GM20431 (cell line): ENCODE data around the gene TUBA3E.
"Not testable (repeated sequence)": the region's sequence is repeated elsewhere in the genome, so short reads cannot be mapped to it uniquely, and the experiment has no call there.

Experiments used
- in situ Hi-C: fragments of 300-500 bp; cut with MseI, MboI; formaldehyde crosslinking; loops from one replicate; pipeline ENCODE4 v1.15.0; 2020; ENCODE audit warnings: low sequenced_read_pairs; ENCODE audit not compliant: unreplicated experiment

The TUBA3E gene

DNA sequence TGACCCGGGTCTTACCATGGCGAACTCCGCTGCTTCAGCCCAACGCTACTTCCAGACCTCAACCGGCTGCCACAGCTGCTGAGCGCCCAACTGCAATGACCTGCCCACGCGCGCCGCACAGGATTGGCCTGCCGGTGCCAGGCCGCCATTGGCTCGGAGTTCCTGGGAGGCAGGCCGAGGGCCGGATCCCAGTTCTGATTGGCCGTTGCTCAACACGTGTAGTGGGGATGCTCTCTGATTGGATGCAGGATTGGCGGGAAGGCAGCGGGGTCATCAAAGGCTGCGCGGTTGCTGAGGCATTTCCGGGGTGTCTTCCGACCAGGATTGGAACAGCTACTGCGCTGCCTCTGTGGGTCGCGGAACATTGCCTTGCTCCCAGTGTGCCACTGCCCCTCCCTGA is at the start of gene TUBA3E:
Gene TUBA3E (minus strand): TSS at position 97 of the 400 bp plus-strand sequence. CDS start 79 bp downstream, at position 18.
- in situ Hi-C loops: loop anchor here (25.0 kb wide), 1 partner anchor 139 kb away; the partner anchor contains the start of gene IMP4

DNA sequence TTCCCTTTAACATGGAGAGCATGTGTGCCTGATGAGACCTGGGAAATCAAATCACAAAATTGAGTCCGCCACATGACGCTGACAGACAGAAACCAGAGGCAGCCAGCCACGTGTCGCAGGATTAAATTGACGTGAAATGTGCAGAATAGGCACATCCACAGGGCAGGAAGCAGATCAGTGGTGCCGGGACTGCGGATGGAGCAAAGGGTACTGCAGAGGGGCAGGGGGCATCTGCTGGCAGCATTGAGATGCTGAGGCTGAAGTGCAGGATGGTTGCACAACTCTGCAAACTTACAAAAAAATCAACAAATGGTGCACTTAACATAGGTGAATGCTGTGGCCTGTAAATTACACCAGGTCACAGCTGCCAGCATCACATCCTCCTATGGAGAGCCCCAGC is 48.2 kb upstream of the TUBA3E start:
- in situ Hi-C loops: no loop called here

DNA sequence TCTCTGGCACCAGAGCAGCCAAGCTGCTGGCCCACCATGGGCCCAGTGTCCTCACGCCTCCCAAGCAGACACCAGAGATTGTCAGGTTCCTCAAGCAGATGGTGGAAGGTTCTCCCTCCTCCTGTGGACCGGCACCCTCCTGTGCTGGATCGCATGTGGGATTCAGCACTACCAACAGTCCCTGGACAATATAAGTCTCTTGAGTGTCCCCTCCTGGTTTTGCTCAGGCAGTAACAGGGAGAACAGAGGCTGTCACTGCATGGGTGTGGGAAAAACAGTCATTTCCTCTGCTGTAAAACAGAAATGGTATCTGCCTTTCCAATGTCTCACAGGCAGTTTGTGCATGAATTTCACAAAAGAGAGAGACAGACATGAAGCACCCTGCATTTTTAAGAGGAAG is 47.7 kb upstream of the TUBA3E start:
- in situ Hi-C loops: no loop called here

DNA sequence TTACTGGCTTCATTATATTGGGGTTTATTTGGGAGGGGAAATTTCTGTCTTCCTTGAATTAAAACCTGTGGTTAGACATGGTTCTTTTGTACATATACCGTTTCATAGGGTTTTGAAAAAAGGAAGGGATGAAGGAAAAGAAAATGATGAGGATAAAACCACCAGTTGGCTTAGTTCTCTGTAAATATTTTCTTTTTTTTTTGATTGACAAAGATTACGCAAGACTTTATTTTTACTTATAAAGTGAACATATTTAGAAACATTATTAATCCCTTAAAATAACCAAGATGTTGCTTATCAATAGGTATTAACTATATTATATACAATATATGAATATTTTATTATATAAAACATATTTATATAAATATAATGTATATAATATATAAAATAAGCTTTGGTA is 45.1 kb upstream of the TUBA3E start:
- in situ Hi-C loops: no loop called here

DNA sequence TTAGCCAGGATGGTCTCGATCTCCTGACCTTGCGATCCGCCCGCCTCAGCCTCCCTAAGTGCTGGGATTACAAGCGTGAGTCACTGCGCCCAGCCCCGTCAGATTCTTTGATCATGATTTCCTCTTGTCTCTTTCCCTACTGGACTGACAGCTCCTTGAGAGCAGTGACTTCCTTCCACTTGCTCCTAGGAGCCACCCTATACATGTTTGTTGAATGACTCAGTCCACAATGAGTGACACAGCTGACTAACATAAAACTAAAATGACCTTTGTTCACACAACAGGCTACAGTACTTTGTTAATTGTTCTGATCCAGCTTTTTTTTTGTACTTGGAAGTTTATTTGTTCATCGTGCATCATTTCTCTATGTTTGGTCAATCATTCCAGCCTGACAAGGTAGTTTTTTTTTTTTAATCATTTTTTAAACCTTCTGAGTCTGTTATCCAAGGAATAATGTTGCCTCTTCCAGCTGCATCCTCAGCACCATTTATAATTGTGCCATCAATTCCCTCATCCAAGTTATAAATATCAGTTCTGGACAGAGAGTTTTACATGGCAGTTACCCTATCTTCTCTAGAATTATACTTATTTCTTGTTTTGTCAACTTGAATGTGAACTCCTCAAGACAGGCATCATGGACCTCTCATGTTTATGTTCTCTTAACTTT is 42.9 kb upstream of the TUBA3E start:
- in situ Hi-C loops: no loop called here

DNA sequence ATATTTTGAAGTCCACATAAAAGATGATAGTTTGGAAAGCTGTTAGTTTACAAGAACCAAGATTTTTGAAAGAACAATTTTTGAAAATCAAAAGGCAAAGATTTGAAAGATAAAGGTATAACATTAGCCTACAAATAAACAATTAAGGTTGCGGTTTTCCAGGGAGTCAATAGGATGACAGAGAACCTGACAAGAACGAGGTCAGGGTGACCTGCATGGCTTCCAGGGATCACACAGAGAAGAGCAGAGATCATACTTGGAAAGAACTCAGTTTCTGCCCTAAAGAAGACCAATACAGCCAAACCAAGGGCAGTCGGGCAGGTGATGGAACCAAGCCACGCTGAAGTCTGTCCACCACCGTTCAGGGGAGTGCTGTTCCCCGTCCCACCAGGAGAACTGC is 41.3 kb upstream of the TUBA3E start:
- in situ Hi-C loops: not testable (repeated sequence)

DNA sequence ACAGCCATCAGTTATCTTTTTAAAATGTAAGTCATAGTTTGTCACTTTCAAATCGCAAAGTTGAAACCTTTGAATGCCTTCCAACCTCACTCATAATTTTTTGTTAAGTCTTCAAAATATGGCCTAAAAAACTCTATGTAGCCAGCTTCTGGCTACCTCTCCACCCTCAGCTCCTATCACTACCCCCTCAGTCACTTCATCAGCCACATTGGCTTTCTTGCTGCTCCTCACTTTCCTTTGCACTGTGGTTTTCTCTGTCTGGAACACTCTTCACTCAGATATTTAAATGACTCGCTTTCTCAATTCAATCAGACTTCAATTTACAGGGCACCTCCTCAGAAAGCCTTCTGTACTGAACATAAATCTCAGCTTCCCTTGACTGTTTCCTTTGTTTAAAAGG is 34.8 kb upstream of the TUBA3E start:
- in situ Hi-C loops: not testable (repeated sequence)

DNA sequence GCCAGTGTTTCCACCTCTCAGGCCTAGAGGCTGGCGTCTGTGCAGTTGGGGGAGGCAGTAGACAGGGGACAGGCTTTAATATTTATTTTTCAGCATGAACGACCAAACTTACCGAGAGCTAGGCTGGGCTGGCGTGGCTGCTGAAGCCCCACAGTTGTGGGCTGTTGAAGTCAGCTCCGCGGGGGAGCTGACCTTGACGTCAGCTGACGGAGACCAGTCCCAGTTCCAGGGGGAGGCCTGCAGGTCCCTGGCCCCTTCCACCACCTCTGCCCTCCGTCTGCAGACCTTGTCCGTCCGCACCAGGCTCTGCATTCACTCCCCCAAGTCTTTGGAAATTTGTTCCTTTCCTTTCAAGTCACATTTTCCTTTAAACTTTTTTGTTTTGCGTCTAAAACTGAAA is 33.4 kb upstream of the TUBA3E start:
- in situ Hi-C loops: no loop called here

DNA sequence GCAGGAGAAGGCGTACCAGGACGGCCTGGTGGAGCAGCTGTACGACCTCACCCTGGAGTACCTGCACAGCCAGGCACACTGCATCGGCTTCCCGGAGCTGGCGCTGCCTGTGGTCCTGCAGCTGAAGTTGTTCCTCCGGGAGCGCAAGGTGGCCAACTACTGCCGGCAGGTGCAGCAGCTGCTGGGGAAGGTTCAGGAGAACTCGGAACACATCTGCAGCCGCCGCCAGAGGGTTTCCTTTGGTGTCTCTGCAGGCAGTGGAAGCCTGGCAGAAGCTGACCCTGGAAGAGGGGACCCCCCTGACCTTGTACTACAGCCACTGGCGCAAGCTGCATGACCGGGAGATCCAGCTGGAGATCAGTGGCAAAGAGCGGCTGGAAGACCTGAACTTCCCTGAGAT is 32.7 kb upstream of the TUBA3E start:
- in situ Hi-C loops: not testable (repeated sequence)

DNA sequence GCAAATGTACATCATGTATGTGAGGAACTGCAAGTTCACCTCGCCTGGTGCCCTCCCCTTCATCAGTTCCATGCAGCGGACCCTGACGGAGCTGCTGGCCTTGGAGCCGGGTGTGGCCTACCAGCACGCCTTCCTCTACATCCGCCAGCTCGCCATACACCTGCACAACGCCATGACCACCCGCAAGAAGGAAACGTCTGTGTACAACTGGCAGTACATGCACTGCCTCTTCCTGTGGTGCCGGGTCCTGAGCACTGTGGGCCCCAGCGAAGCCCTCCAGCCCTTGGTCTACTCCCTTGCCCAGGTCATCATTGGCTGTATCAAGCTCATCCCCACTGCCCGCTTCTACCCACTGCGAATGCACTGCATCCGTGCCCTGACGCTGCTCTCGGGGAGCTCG is 32.1 kb upstream of the TUBA3E start:
- in situ Hi-C loops: not testable (repeated sequence)

DNA sequence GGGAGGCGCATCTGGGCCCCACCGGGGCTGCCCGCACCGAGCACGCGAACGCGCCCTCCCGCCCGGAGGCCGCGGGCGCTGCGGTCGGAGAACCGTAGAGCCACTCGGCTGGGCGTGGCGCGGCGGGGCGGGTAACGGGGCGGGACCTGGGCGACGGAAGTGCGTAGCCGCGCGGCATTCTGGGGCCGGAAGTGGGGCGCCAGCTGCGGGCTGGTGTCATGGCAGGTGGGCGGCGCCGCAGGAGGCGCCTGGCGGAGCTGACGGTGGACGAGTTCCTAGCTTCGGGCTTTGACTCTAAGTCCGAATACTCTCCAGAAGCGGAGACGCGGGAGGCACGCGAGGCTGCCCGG is 30.9 kb upstream of the TUBA3E start:
- in situ Hi-C loops: not testable (repeated sequence)

DNA sequence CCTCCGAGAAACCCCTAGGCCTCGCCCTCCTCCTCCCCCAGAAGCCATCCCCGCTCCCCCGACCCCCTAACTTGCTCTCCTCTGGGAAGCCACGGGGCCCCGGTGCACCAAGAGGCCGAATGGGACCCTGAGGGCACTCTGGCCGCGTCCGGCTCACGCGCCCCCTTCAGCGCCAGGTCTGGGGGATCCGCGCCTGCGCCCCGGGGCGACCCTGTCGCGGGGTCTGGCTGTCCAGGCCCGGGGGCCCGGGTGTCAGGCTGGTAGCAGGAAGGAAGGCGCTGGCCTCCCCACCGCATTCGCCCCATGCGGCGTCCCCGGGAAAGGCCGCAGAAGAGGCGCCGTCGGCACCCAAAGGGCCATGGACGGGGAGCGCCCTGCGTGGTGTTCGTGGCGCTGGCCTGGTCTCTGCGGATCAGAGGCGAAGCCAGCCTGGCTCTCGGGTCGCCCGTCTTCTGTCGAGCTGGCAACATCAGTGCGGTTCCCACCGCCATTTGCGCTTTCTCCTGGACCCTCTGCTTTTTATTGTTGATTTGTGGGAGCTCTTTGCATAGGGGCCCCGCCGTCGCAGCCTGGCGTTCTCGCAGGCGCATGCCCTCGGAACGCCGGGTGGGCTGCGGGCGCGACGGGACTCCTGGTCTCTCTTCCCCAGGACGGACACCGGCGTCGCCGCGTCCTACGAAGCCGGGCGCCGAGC is 30.4 kb upstream of the TUBA3E start:
- in situ Hi-C loops: not testable (repeated sequence)

DNA sequence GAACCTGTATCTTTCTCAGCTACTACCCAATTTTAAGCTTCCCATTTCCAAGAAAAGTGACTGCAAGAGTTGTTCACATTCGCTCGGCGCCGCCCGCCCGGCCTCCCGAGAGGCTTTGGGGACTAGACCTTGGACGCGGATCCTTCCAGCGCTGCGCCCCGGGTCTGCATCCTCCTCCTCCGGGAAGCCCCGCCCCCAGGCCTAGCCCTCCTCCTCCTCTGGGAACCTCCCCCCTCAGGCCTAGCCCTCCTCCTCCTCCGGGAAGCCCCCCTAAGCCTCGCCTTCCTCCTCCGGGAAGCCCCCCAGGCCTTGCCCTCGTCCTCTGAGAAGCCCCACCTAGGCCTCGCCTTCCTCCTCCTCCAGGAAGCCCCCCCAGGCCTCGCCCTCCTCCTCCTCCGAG is 29.8 kb upstream of the TUBA3E start:
- in situ Hi-C loops: not testable (repeated sequence)

DNA sequence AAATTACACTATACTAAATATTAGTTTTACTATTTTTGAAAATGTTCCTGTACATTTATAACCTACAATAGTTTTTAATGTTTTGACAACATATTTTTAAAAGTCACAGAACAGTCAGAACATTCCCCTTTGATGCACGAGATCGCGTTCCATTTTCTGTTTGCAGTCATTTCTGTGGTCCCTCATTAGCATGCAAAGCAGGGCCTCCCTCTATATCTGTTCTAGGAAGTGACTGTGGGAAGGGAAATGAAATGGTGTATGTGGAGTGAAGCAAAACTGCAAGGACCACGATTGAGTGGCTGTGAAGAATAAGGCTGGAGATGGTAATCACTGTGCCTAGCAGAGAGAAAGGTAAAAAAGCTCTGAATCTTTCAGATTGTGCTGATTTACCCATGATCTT is 24.3 kb upstream of the TUBA3E start:
- in situ Hi-C loops: not testable (repeated sequence)

DNA sequence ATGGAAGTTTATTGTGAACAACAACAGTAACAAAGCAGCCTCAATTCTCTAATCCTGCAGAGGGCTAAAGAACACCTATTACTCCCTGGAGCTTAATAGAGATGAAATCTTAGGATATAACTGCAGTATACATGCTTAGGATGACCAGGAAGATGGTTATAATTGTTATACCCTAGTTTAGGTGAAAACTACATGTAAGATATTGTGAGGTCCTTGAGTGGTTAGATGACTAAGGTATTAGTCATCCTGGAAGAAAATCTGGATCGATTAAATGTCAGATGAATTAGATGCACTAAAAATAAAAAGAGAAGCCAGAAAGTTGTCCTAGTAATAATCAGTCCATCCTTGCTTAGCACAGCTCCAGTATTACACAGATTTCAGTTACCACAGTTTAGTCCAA is 22.3 kb upstream of the TUBA3E start:
- in situ Hi-C loops: not testable (repeated sequence)

DNA sequence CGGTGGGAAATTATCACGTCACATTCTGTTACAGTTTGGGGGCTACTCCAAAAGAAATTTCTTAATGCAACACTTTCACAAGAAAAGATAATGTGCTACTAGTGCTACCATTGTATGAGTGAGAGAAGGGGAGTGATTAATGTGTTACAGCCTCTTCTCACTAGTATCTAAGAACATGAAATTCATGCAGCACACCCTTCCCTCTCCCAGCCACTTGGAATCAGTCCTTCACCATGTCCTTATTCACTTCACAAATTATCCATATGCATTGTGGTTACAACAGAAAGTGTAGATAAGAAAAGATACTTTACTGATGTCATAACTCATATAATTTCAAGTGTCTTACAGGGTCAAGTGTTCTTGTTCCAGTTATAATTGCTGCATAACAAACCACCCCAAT is 20.9 kb upstream of the TUBA3E start:
- in situ Hi-C loops: not testable (repeated sequence)

DNA sequence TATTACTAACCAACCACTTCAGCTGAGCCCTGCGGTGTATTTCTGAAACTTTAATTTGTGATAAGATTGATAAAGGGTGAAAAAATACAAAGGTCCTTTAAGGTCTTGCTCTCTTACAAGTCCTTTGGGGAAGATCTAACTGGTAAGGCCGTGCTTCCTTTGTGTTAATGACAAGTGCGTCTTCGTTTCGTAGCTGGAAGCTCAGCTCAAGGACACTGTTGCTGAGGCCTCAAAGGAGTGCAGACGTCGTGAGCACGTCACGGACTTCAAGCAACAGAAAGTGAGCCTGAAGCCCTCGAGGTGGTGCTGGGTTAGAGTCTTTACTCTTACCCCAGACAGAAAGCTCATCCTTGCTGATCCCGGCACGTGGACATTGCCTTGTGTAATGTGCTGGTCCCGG is 8.8 kb upstream of the TUBA3E start:
- in situ Hi-C loops: not testable (repeated sequence)

DNA sequence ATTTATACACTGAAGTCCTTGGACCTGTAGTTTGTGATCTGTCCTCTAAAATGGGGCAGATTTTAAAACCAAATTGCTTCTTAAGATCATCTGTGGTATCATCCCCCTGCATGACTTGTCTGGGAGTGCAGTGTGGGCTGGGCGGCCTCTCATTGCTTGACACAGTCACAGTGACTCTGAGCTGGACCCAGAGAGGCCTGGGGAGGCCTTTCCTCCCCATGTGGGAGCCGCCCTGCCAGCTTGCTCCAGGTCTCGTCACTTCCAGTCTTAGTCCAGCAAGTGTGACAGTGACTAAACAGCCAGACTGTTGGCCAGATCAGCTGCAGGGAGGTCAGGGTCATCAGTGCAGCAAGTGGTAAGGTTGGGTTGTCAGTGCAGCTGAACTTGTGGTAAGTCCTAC is 4.9 kb upstream of the TUBA3E start:
- in situ Hi-C loops: not testable (repeated sequence)

DNA sequence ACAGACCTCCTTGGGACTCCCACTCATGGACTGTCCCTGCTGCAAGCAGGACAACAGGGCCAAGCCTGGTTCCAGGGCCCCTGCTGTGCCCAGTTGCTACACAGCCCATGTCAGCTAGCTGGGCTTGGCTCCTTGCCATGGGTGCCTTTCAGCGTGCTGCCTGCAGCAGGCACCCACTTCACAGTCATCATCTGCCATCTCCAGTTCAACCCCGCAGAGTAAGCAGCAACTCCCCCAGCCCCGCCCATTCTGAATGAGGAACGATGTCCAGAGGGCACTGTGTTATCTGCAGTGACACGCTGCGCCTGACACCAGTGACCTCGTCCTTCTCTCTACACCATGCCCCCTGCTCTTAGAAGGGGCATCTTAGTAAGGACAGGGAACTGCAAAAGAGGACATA is 4.3 kb upstream of the TUBA3E start:
- in situ Hi-C loops: not testable (repeated sequence)

DNA sequence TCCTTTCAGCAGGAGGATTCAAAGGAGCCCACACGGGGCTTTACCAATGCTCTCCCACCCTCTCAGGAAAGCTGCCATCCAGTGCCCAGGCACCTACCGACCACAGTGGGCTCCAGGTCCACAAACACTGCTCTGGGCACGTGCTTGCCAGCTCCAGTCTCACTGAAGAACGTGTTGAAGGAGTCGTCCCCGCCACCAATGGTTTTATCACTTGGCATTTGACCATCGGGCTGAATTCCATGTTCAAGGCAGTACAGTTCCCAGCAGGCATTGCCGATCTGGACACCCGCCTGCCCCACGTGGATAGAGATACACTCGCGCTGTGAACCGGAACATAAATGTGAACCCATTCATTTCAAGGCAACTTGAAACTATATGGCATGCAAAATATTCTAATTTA is 2.2 kb downstream of the TUBA3E start:
- in situ Hi-C loops: loop anchor here (25.0 kb wide), 1 partner anchor 141 kb away; the partner anchor contains the start of gene IMP4

DNA sequence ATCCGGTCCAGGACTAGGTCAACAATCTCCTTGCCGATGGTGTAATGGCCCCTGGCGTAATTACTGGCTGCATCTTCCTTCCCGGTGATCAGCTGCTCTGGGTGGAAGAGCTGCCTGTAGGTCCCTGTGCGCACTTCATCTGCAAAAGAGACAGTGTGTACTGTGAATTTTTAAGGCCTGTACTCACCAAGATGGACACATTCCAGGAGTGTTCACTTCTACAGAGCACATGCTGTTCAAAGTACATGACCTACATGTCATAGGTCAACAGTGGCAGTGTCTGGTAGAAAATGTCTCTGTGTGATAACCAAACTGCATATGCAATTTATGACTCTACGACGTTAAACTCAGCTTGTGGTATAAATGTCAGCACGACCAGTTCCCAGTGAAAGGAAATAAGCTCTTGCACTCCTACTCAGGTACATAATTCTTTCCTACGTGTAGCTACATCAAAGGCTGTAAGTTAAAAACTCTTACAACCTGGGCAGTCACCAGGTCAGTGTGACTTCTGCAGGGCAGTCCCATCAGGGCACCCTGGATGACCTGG is 3.1 kb downstream of the TUBA3E start:
- in situ Hi-C loops: loop anchor here (25.0 kb wide), 1 partner anchor 142 kb away; the partner anchor contains the start of gene IMP4
